Measurements from ENCODE around the gene PRAMEF9.
"Not testable (repeated sequence)": the region's sequence is repeated elsewhere in the genome, so short reads cannot be mapped to it uniquely, and the experiment has no call there.

PRAMEF9 gene

DNA sequence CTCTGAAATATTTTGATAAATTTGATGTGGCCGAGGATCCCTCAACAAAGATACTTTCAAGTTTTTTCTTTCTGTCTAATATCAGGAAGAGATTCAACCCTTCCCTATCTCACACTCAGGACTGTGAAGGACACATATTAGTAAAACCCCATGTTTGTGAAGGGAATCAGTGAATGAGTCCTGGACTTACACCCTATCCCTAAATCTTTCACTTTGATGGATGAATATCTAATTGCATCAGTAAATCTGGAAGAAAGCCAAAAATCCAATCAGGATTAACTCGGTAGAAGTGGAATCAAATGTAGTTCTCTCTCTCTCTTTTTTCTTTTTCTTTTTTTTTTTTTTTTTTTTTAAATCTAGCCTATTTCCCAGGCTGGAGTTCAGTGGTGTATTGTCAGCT lies at the start of gene PRAMEF9:
Gene PRAMEF9, plus strand, starts transcription at position 301 of the 400 bp plus-strand sequence. CDS start 3,433 bp downstream, outside the sequence.
- H3K9ac ChIP-seq, H3K4me1 ChIP-seq, H3K27me3 ChIP-seq, H4K20me1 ChIP-seq, H3K4me3 ChIP-seq, H3K9me3 ChIP-seq, H3K36me3 ChIP-seq, H3K4me2 ChIP-seq, H3K27ac ChIP-seq: not testable (repeated sequence)

DNA sequence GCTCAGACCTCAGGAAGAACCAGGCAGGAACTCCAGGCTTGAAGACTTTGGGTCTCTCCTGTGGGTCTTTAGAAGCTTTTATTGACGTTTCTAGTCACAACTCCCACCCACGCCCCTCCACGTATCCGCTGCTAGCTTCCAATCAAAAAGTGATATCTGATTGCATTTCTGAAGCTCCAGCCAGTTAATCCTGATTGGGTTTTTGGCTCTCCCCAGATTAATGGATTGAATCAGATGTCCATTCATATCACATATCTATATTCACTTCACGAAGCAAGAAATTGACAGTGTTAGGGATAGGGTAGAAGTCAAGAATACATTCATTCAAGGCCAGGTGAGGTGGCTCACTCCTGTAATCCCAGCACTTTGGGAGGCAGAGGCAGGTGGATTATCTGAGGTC lies 15.7 kb upstream of the PRAMEF9 start, which contains the start of gene PRAMEF26:
Gene PRAMEF26, minus strand, starts transcription at position 101 of the 400 bp plus-strand sequence. CDS start 2,914 bp downstream, outside the sequence.
- H3K27ac ChIP-seq, H3K9ac ChIP-seq, H4K20me1 ChIP-seq, H3K9me3 ChIP-seq, H3K36me3 ChIP-seq, H3K4me2 ChIP-seq, H3K27me3 ChIP-seq, H3K4me3 ChIP-seq, H3K4me1 ChIP-seq: not testable (repeated sequence)

DNA sequence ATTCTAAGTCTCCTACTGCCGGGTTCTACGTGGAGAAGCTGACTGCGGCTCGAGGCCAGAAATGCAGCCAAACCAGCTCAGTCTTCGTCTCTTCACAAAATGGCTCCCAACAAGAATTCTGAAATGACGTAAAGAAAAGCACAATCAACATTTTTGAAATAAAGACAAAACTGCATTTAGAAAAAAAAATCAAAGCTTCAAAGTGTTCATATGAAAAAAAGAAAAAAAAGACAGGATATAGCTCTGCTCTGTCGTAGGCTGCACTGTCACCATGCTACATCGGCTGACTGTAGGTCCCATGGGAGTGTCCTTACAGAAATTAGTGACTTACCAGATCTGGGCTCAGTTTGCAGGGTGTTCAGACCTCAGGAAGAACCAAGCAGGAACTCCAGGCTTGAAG lies 6.1 kb upstream of the PRAMEF9 start, which contains the start of gene HNRNPCL4:
Gene HNRNPCL4, minus strand, starts transcription at position 101 of the 400 bp plus-strand sequence. CDS start 164 bp downstream, outside the sequence.
- H3K4me2 ChIP-seq, H3K4me3 ChIP-seq, H4K20me1 ChIP-seq, H3K9me3 ChIP-seq, H3K36me3 ChIP-seq, H3K9ac ChIP-seq, H3K4me1 ChIP-seq, H3K27ac ChIP-seq, H3K27me3 ChIP-seq: not testable (repeated sequence)

DNA sequence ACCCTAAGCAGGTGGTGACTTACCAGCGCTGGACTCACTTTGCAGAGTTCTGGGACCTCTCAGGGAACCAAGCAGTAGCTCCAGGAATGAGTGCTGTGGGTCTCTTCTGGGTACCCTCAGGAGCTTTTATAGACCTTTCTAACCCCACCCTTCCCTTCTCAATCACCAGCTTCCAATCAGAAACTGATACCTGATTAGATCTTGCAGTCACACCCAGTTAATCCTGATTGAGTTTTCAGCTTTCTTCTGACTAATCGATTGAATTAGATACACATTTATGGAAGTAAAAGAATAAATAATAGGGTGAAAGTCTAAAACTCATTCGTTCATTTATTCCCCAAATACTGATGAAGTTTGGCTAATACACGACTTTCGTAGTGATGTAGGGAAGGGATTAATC lies 29.7 kb downstream of the PRAMEF9 start, which contains the start of gene PRAMEF13:
Gene PRAMEF13, minus strand, starts transcription at position 101 of the 400 bp plus-strand sequence. CDS start 1,820 bp downstream, outside the sequence.
- H3K27ac ChIP-seq, H3K9ac ChIP-seq, H3K36me3 ChIP-seq, H3K4me3 ChIP-seq, H4K20me1 ChIP-seq, H3K4me2 ChIP-seq, H3K4me1 ChIP-seq, H3K27me3 ChIP-seq, H3K9me3 ChIP-seq: not testable (repeated sequence)

- H3K4me3 ChIP-seq, H3K4me2 ChIP-seq, H3K36me3 ChIP-seq, H3K9me3 ChIP-seq, H3K27me3 ChIP-seq, H4K20me1 ChIP-seq, H3K9ac ChIP-seq, H3K4me1 ChIP-seq, H3K27ac ChIP-seq: not testable (repeated sequence)
Measured at GRCh38 chr1:13208712-13209111, 37.1 kb downstream of the PRAMEF9 start.

DNA sequence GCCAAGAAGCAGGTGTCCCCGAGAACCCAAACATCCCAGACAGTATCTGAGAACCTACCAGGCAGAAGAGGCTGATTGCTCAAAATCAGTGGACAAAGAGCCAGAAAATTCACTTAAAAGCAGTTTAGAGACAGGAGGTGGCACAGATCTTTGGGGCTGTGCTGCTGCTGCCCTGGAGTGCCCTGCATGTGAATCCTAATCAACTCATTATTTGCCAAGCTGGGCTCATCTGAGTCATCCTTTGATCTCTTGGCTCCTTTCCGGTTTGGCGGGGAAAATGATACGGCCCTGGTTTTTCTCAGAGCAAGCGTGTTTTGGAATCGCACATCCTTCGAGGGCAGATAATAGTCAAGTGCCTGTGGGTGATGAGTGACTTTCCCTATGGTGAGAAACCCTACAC lies 45.0 kb downstream of the PRAMEF9 start:
- H3K4me1 ChIP-seq, H3K4me3 ChIP-seq, H3K27me3 ChIP-seq, H3K9me3 ChIP-seq, H3K9ac ChIP-seq, H3K36me3 ChIP-seq, H4K20me1 ChIP-seq, H3K4me2 ChIP-seq, H3K27ac ChIP-seq: not testable (repeated sequence)

- not testable (repeated sequence) for H3K27me3 ChIP-seq, H4K20me1 ChIP-seq, H3K27ac ChIP-seq, H3K4me1 ChIP-seq, H3K9ac ChIP-seq, H3K4me3 ChIP-seq, H3K4me2 ChIP-seq, H3K36me3 ChIP-seq, H3K9me3 ChIP-seq
Measured at GRCh38 chr1:13219203-13219602, 47.6 kb downstream of the PRAMEF9 start.

DNA sequence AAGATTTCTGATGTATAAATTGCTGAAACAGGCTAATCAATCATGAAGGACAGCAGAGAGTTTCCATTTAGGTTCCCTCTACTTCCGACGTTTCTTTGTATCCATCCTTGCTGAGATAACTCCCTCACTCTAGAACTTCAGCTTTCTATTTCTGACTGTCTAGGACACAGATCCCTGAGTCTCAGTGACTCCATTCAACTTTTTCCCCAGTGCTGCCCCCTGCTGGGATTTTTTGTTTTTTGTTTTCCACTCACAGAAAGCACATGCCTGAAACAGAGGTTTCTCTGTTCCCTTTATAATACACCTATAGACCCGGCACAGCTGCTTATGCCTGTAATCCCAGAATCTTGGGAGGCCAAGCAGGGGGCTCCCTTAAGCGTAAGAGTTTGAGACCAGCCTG lies 51.1 kb downstream of the PRAMEF9 start:
- H3K4me3 ChIP-seq, H3K27me3 ChIP-seq, H3K4me1 ChIP-seq, H3K36me3 ChIP-seq, H3K9me3 ChIP-seq, H4K20me1 ChIP-seq, H3K4me2 ChIP-seq, H3K27ac ChIP-seq, H3K9ac ChIP-seq: not testable (repeated sequence)

DNA sequence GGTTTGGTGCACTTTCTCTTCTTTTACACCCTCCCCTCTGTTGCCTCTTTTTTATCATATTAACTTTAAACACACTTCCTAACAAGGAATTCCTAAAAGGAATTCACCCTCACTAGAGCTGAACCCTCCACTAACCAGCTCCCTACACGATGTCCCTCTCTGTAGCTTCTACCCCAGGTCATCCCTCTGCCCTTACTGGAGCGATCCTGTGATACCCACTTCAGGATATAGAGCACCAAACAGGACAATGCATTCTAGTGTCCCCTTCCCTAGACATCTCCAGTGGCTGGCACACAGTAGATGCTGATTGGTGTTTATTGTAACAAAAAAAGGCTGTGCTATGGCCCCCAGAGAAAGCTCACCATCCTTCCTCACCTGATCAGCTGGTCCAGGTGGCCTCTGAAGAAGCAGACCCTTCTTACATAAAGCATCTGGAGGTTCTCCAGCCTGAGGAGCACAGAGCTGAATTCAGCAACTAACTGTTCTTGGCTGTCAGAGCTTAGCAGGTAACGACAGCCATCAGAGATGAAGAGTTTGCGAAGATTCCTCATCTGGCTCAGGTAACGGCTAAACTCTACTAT lies 52.9 kb downstream of the PRAMEF9 start:
- H3K4me2 ChIP-seq = no peak overlapping the region
- no peaks in the 10 kb centered on the region for H3K4me1 ChIP-seq
- no peaks in the 10 kb centered on the region for H3K27me3 ChIP-seq
- no peaks in the 10 kb centered on the region for H3K9me3 ChIP-seq
- H4K20me1 ChIP-seq = no peaks in the 10 kb centered on the region
- no peak for TF ChIP-seq Cebpa-rat (IDR thresholded peaks at IDR 0.05)
- H3K27ac ChIP-seq = no peak overlapping the region
- no peaks in the 10 kb centered on the region for H3K36me3 ChIP-seq
- no peak overlapping the region for H3K4me3 ChIP-seq
- no peak overlapping the region for H3K9ac ChIP-seq

DNA sequence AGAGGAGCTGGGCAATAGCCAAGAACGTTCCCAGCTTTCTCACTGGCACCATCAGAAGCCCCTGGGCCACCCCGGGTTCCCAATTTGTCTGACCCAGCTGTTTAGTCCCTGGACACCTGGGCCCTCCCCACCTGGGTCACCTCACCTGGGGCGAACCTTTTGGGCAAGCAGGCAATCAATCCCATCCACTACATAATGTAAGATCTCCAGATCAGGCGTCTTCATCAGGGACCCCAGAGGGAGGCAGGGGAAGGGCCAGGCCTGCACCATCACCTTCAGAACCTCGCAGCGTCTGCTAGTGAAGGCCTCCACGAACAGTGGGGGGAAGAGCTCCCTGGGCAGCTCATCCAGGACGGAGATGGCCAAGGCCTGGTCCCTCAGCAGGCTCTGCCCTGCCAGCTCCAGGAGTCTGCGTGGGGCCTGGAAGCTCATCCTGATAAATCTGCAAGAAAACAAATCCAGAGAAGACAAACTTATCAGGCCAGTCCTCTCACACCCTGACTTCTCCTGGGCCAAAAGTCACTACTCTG lies 54.1 kb downstream of the PRAMEF9 start, which contains the start of gene PRAMEF18:
Gene PRAMEF18, minus strand, starts transcription at position 480 of the 530 bp plus-strand sequence. Its CDS starts 48 bp downstream, at position 432.
- H3K27me3 ChIP-seq, H3K9ac ChIP-seq, H3K36me3 ChIP-seq, H3K4me3 ChIP-seq, H4K20me1 ChIP-seq, H3K9me3 ChIP-seq, H3K4me1 ChIP-seq, H3K4me2 ChIP-seq, H3K27ac ChIP-seq: not testable (repeated sequence)

GRCh38 chr1:13227271-13228055 lies 55.8 kb downstream of the PRAMEF9 start:
- H3K36me3 ChIP-seq, H3K9ac ChIP-seq, H3K4me1 ChIP-seq, H3K4me2 ChIP-seq, H3K9me3 ChIP-seq, H3K27ac ChIP-seq, H3K27me3 ChIP-seq, H3K4me3 ChIP-seq, H4K20me1 ChIP-seq: not testable (repeated sequence)
